CD14-positive monocyte (primary cell): Measurements from ENCODE around the gene APOL4. TPM values are rescaled to one million over a fixed set of nuclear protein-coding genes. Genes with fewer than 3 reads are reported as not detected.

Source experiments
- DNase-seq, 3 donors: peaks; one replicate each; pipeline ENCODE4 v3.0.0-alpha.2; 2011 to 2022
- H2AFZ ChIP-seq: 2 replicates; pipeline ENCODE4 v1.6.0; 2012; ENCODE audit warnings: mild to moderate bottlenecking, low read depth, low read length, inconsistent platforms; ENCODE audit not compliant: insufficient read depth, poor library complexity, severe bottlenecking
- H3K27ac ChIP-seq, 2 donors: 1 replicate in 1 of 2; 2 replicates in 1 of 2; pipeline ENCODE4 v1.5.1; 2012 to 2013; ENCODE audit warnings: low read length in 2 of 2, control low read depth in 1 of 2, inconsistent platforms in 1 of 2, low read depth in 1 of 2, mild to moderate bottlenecking in 1 of 2
- H3K27me3 ChIP-seq, 2 donors: one replicate each; pipeline versions ENCODE4 v1.6.0 to v1.6.1; 2011 to 2013; ENCODE audit warnings: low read length in 2 of 2; ENCODE audit not compliant: control insufficient read depth in 2 of 2, insufficient read depth in 2 of 2
- H3K36me3 ChIP-seq, 2 donors: replicated peaks in 1 of 2; 1 replicate in 1 of 2; 2 replicates in 1 of 2; pipeline versions ENCODE4 v1.5.1 to v1.6.1; 2012 to 2013; ENCODE audit warnings: low read length in 2 of 2, control low read depth in 1 of 2, inconsistent platforms in 1 of 2, mild to moderate bottlenecking in 1 of 2; ENCODE audit not compliant: insufficient read depth in 2 of 2, control insufficient read depth in 1 of 2
- H3K4me1 ChIP-seq, 2 donors: 1 replicate in 1 of 2; 2 replicates in 1 of 2; pipeline versions ENCODE4 v1.5.1 to v1.6.1; 2012 to 2013; ENCODE audit warnings: low read length in 2 of 2, control low read depth in 1 of 2, inconsistent platforms in 1 of 2, mild to moderate bottlenecking in 1 of 2, moderate library complexity in 1 of 2; ENCODE audit not compliant: insufficient read depth in 2 of 2, control insufficient read depth in 1 of 2
- H3K4me2 ChIP-seq: replicated peaks from 2 replicates; pipeline ENCODE3; 2012; ENCODE audit warnings: low read length, moderate library complexity, mild to moderate bottlenecking; ENCODE audit not compliant: poor library complexity, severe bottlenecking; ENCODE audit errors: extremely low read depth
- H3K4me3 ChIP-seq, 3 experiments: fragments of 200-600 bp in 1 of 3; sonication (generic) in 1 of 3; replicated peaks in 1 of 3; 1 replicate in 2 of 3; 2 replicates in 1 of 3; pipeline ENCODE4 v1.5.1; 2011 to 2013; ENCODE audit warnings: low read length in 3 of 3, mild to moderate bottlenecking in 3 of 3, control low read depth in 2 of 3, low read depth in 2 of 3, inconsistent platforms in 1 of 3, moderate library complexity in 1 of 3
- H3K79me2 ChIP-seq: 2 replicates; pipeline ENCODE4 v1.6.0; 2012; ENCODE audit warnings: mild to moderate bottlenecking, control low read depth, inconsistent platforms, low read length, moderate library complexity; ENCODE audit not compliant: insufficient read depth
- H3K9ac ChIP-seq: 2 replicates; pipeline ENCODE4 v1.6.0; 2017; ENCODE audit warnings: low read length, mild to moderate bottlenecking; ENCODE audit not compliant: insufficient read depth, poor library complexity, severe bottlenecking
- H3K9me3 ChIP-seq, 2 donors: replicated peaks in 1 of 2; 1 replicate in 1 of 2; 2 replicates in 1 of 2; pipeline versions ENCODE4 v1.5.1 to v1.6.1; 2012 to 2013; ENCODE audit warnings: low read length in 2 of 2, control low read depth in 1 of 2; ENCODE audit not compliant: control insufficient read depth in 1 of 2, insufficient read depth in 1 of 2
- H4K20me1 ChIP-seq: 2 replicates; pipeline ENCODE4 v1.6.0; 2012; ENCODE audit warnings: mild to moderate bottlenecking, low read length, control low read depth, moderate library complexity; ENCODE audit not compliant: insufficient read depth
- H3K27ac Mint-ChIP-seq, 7 donors: one replicate each; pipeline ENCODE4 v1.8.0; 2020; ENCODE audit warnings: mild to moderate bottlenecking in 7 of 7, mixed read lengths in 7 of 7, moderate library complexity in 6 of 7, inconsistent platforms in 2 of 7
- H3K27me3 Mint-ChIP-seq, 3 donors: one replicate each; pipeline ENCODE4 v1.8.0; 2021 to 2022; ENCODE audit warnings: low read depth in 3 of 3, mild to moderate bottlenecking in 3 of 3, mixed read lengths in 3 of 3, moderate library complexity in 3 of 3, inconsistent platforms in 1 of 3
- H3K36me3 Mint-ChIP-seq, 2 donors: one replicate each; pipeline ENCODE4 v1.8.0; 2020; ENCODE audit warnings: mixed read lengths in 2 of 2, inconsistent platforms in 1 of 2, mild to moderate bottlenecking in 1 of 2
- H3K4me1 Mint-ChIP-seq: one replicate; pipeline ENCODE4 v1.8.0; 2020; ENCODE audit warnings: mild to moderate bottlenecking, mixed read lengths
- H3K4me3 Mint-ChIP-seq, 2 donors: one replicate each; pipeline ENCODE4 v1.8.0; 2020; ENCODE audit warnings: mild to moderate bottlenecking in 2 of 2, mixed read lengths in 2 of 2, moderate library complexity in 1 of 2
- H3K9me3 Mint-ChIP-seq, 7 donors: one replicate each; pipeline ENCODE4 v1.8.0; 2020 to 2022; ENCODE audit warnings: mixed read lengths in 7 of 7, mild to moderate bottlenecking in 6 of 7, moderate library complexity in 6 of 7, inconsistent platforms in 2 of 7
- CTCF ChIP-seq: fragments of 200-600 bp; IDR thresholded peaks from one replicate; pipeline ENCODE4 v1.8.0; 2022; ENCODE audit warnings: antibody characterized with exemption, mild to moderate bottlenecking
- WGBS: methylation state at CpG from one replicate; pipeline ENCODE4 v1.1.5; 2013; ENCODE audit warnings: missing lambda C conversion rate; ENCODE audit not compliant: insufficient coverage; 5-methylcytosine and 5-hydroxymethylcytosine counted together
- intact Hi-C, 2 donors: fragments of 100-400 bp; cut with micrococcal nuclease; formaldehyde crosslinking; loops; one replicate each; pipeline versions ENCODE4 v1.15.0 to v1.15.1; 2023
- polyA plus RNA-seq, 3 donors: library from polyadenylated mRNA; depleted of rRNA in 1 of 3; unstranded in 2 of 3; stranded (reverse) in 1 of 3; fragments of 300-500 nt in 2 of 3; fragments of >200 nt in 1 of 3; fragmentation: Illumina TruSeq in 2 of 3; gene quantifications; 1 replicate in 2 of 3; 2 replicates in 1 of 3; pipeline ENCODE4 v1.2.3, GENCODE V29; 2012 to 2021

Gene APOL4
- polyA plus RNA-seq, 3 donors: 0.51 to 1.4 (median 0.71) TPM

GRCh38 chr22:36236388-36237319, 35.0 kb upstream of the APOL4 start:
- Mint-ChIP-seq H3K4me3 (peak overlapping the region in 1 of 2 donors; percentile 22), H3K9me3 (peaks cover 0 to 4% (median 0%) of the 10 kb centered on the region in 7 donors), H3K4me1 (peaks cover 56% of the 10 kb centered on the region), H3K27ac (peak overlapping the region in 2 of 7 donors; percentile 31 to 36), H3K36me3 (peaks cover 53 to 55% of the 10 kb centered on the region in 2 donors), H3K27me3 (no peaks in the 10 kb centered on the region)
- intact Hi-C loops: no loop called here
- H3K36me3 ChIP-seq: peaks cover 26 to 53% of the 10 kb centered on the region in 2 donors
- WGBS: 98% methylated on average over 10 of the region's 14 CpGs
- H2AFZ ChIP-seq: no peak overlapping the region
- H3K9me3 ChIP-seq: no peaks in the 10 kb centered on the region
- DNase-seq: no peak
- H3K79me2 ChIP-seq: peaks cover 40% of the 10 kb centered on the region
- peak overlapping the region in 1 of 2 donors; percentile 93 for H3K27ac ChIP-seq
- no peak overlapping the region for H3K4me2 ChIP-seq
- no peak overlapping the region for H3K4me3 ChIP-seq
- no peak overlapping the region for H3K9ac ChIP-seq
- H4K20me1 ChIP-seq: peaks cover 54% of the 10 kb centered on the region
- no peaks in the 10 kb centered on the region for H3K27me3 ChIP-seq
- H3K4me1 ChIP-seq: peaks cover 20 to 41% of the 10 kb centered on the region in 2 donors
- no peak for TF ChIP-seq CTCF

- Histone ChIP-seq H3K36me3 (peaks cover 36 to 64% of the 10 kb centered on the region in 2 donors), H2AFZ (no peak overlapping the region), H3K27ac (no peak overlapping the region), H3K79me2 (peaks cover 40% of the 10 kb centered on the region), H4K20me1 (peaks cover 55% of the 10 kb centered on the region), H3K27me3 (no peaks in the 10 kb centered on the region), H3K4me2 (no peak overlapping the region), H3K9me3 (no peaks in the 10 kb centered on the region), H3K4me3 (no peak overlapping the region), H3K4me1 (peaks cover 20 to 41% of the 10 kb centered on the region in 2 donors), H3K9ac (no peak overlapping the region)
- peaks cover 64 to 65% of the 10 kb centered on the region in 2 donors for H3K36me3 Mint-ChIP-seq
- H3K9me3 Mint-ChIP-seq: peaks cover 0 to 4% (median 0%) of the 10 kb centered on the region in 7 donors
- H3K27ac Mint-ChIP-seq: no peak overlapping the region
- peaks cover 56% of the 10 kb centered on the region for H3K4me1 Mint-ChIP-seq
- H3K4me3 Mint-ChIP-seq: no peak overlapping the region
- TF ChIP-seq CTCF: no peak
- intact Hi-C loops: no loop called here
- H3K27me3 Mint-ChIP-seq: no peaks in the 10 kb centered on the region
- WGBS: 92% methylated on average over 2 of the region's 3 CpGs
- DNase-seq: no peak
These were observed 34.0 kb upstream of the APOL4 start for GRCh38 chr22:36235585-36235984.
